ENCODE data around the gene ANKS1A.
A peak's percentile ranks its signal among the peaks of the same experiment; 100 is the strongest.
"Not testable (repeated sequence)": the region's sequence is repeated elsewhere in the genome, so short reads cannot be mapped to it uniquely, and the experiment has no call there.

ANKS1A gene

GRCh38 chr6:35128496-35128895 lies 239.4 kb downstream of the ANKS1A start:
- no peak for DNase-seq

- DNase-seq, result no peak
Measured at GRCh38 chr6:35136185-35136584, 247.1 kb downstream of the ANKS1A start.

- not testable (repeated sequence) for DNase-seq
Measured at GRCh38 chr6:35138191-35138590, 249.1 kb downstream of the ANKS1A start.

- no peak for DNase-seq
Measured at GRCh38 chr6:35139470-35139869, 250.4 kb downstream of the ANKS1A start.

- DNase-seq, result peak; percentile 77
Measured at GRCh38 chr6:35139924-35140638, 251.0 kb downstream of the ANKS1A start.

- DNase-seq, result no peak
Measured at GRCh38 chr6:35140639-35141006, 251.6 kb downstream of the ANKS1A start.

Measured in midbrain (tissue), 1 donor.